Heart left ventricle (tissue), 13 donors: ENCODE measurements around the gene HHATL.

Experiments used
- POLR2A ChIP-seq, 2 donors: fragments of 450-650 bp; IDR thresholded peaks; one replicate each; pipeline ENCODE4 v1.6.1; 2017; ENCODE audit warnings: antibody characterized with exemption in 2 of 2, mild to moderate bottlenecking in 2 of 2, moderate library complexity in 2 of 2
- TF ChIP-seq, protein P1 (sequence below), 12 donors: fragments of 200-600 bp; sonication (generic) in 4 of 12; IDR thresholded peaks; one replicate each; pipeline versions ENCODE4 v1.5.0 to v1.8.0; 2018 to 2022; ENCODE audit warnings: antibody characterized with exemption in 12 of 12, mild to moderate bottlenecking in 5 of 12
- donor health status: ischemic (EF 13 %, LVEDD 7.1; RV severe dilation, severe dysfunction).
- donor health status: DM: no; HTN: yes; CAD: no.
- donor health status: DM: no; HTN: no; CAD: no.
- donor health status: ischemic (EF 25% LVEDD 6.9; RV normal size, moderate dysfunction).
- donor health status: ischemic (EF 25% LVEDD 5.7; RV mildly dilated, moderate dysfunction).
- donor health status: ischemic (EF 35%, LVEDD 5.7; RV mildly dilated, moderate dysfunction).
- donor health status: nonischemic (EF 11% LVEDD 7.7; RV severe dilation, severe dysfunction).
- donor health status: DM: yes; HTN: yes; CAD: no.
- donor health status: PGD.
- donor health status: ischemic (EF 29% LVEDD 5.4; RV normal size, mild dysfunction).
- donor health status: nonischemic (EF 23%, LVEDD 6.1; RV moderate dilation, normal function).

GRCh38 chr3:42723219-42723618 lies 20.6 kb upstream of the HHATL start:
- TF ChIP-seq, protein P1, sequence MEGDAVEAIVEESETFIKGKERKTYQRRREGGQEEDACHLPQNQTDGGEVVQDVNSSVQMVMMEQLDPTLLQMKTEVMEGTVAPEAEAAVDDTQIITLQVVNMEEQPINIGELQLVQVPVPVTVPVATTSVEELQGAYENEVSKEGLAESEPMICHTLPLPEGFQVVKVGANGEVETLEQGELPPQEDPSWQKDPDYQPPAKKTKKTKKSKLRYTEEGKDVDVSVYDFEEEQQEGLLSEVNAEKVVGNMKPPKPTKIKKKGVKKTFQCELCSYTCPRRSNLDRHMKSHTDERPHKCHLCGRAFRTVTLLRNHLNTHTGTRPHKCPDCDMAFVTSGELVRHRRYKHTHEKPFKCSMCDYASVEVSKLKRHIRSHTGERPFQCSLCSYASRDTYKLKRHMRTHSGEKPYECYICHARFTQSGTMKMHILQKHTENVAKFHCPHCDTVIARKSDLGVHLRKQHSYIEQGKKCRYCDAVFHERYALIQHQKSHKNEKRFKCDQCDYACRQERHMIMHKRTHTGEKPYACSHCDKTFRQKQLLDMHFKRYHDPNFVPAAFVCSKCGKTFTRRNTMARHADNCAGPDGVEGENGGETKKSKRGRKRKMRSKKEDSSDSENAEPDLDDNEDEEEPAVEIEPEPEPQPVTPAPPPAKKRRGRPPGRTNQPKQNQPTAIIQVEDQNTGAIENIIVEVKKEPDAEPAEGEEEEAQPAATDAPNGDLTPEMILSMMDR (IDR thresholded peaks at IDR 0.05), result no peak
- no peak for TF ChIP-seq POLR2A (IDR thresholded peaks at IDR 0.05)
